Stomach smooth muscle (tissue), 2 donors: Measurements from ENCODE around the gene TMEM248.
"Not testable (repeated sequence)": the region's sequence is repeated elsewhere in the genome, so short reads cannot be mapped to it uniquely, and the experiment has no call there.

Experiments
- H3K27ac ChIP-seq: one replicate; pipeline ENCODE4 v1.7.0; 2013; ENCODE audit warnings: mild to moderate bottlenecking, low read length, inconsistent platforms
- H3K27me3 ChIP-seq, 2 donors: one replicate each; pipeline ENCODE4 v1.7.0; 2013; ENCODE audit warnings: low read length in 2 of 2; ENCODE audit not compliant: insufficient read depth in 2 of 2, control insufficient read depth in 1 of 2
- H3K36me3 ChIP-seq, 2 donors: one replicate each; pipeline ENCODE4 v1.7.0; 2013; ENCODE audit warnings: low read length in 2 of 2; ENCODE audit not compliant: control insufficient read depth in 2 of 2, insufficient read depth in 2 of 2
- H3K4me1 ChIP-seq: one replicate; pipeline ENCODE4 v1.7.0; 2013; ENCODE audit warnings: low read length; ENCODE audit not compliant: control insufficient read depth, insufficient read depth
- H3K4me3 ChIP-seq, 2 donors: one replicate each; pipeline ENCODE4 v1.7.0; 2013; ENCODE audit warnings: low read length in 2 of 2
- H3K9ac ChIP-seq, 2 donors: one replicate each; pipeline ENCODE4 v1.7.0; 2013; ENCODE audit warnings: low read length in 2 of 2, mild to moderate bottlenecking in 1 of 2
- H3K9me3 ChIP-seq, 2 donors: one replicate each; pipeline ENCODE4 v1.7.0; 2013; ENCODE audit warnings: low read length in 2 of 2; ENCODE audit not compliant: control insufficient read depth in 2 of 2
- donor health status: healthy.
- donor health status: Pancreatic carcinoma.

The TMEM248 gene

GRCh38 chr7:66969001-66969400, 48.0 kb downstream of the TMEM248 start:
- not testable (repeated sequence) for H3K9ac ChIP-seq, H3K27me3 ChIP-seq, H3K36me3 ChIP-seq, H3K9me3 ChIP-seq, H3K4me1 ChIP-seq, H3K27ac ChIP-seq, H3K4me3 ChIP-seq

GRCh38 chr7:66970310-66970709, 49.3 kb downstream of the TMEM248 start:
- no peak overlapping the region for H3K4me3 ChIP-seq
- H3K27me3 ChIP-seq: no peaks in the 10 kb centered on the region
- H3K27ac ChIP-seq: no peak overlapping the region
- H3K4me1 ChIP-seq: no peaks in the 10 kb centered on the region
- no peaks in the 10 kb centered on the region for H3K36me3 ChIP-seq
- no peaks in the 10 kb centered on the region for H3K9me3 ChIP-seq
- H3K9ac ChIP-seq: no peak overlapping the region

GRCh38 chr7:66974986-66975590, 54.1 kb downstream of the TMEM248 start:
- Histone ChIP-seq H3K27me3 (no peaks in the 10 kb centered on the region), H3K9ac (no peak overlapping the region), H3K4me3 (no peak overlapping the region)

GRCh38 chr7:66978312-66978711, 57.3 kb downstream of the TMEM248 start:
- not testable (repeated sequence) for H3K36me3 ChIP-seq, H3K9ac ChIP-seq, H3K9me3 ChIP-seq, H3K4me3 ChIP-seq, H3K27me3 ChIP-seq, H3K4me1 ChIP-seq, H3K27ac ChIP-seq

More at GRCh38 chr7:66974986-66975590, 54.1 kb downstream of the TMEM248 start:
- H3K4me1 ChIP-seq: no peaks in the 10 kb centered on the region
- H3K36me3 ChIP-seq: no peaks in the 10 kb centered on the region
- H3K27ac ChIP-seq: no peak overlapping the region
- H3K9me3 ChIP-seq: no peaks in the 10 kb centered on the region

DNA sequence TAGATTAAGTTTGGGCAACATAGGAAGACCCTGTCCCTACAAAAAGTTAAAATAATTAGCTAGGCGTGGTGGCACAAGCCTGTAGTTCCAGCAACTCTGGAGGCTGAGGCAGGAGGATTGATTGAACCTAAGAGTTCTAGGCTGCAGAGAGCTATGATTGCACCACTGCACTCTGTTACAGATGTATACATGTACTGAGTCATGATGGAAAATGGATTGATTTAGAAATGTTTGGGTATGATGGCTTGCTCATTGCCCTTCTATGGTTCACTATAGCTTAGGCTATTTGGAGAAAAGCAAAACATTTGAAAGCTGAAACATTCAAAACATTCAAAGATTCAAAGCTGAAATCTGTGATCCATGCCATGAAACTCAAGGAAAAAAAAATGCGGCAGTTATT, 58.0 kb downstream of the TMEM248 start:
- not testable (repeated sequence) for H3K4me1 ChIP-seq, H3K9me3 ChIP-seq, H3K27ac ChIP-seq, H3K9ac ChIP-seq, H3K4me3 ChIP-seq, H3K36me3 ChIP-seq, H3K27me3 ChIP-seq

DNA sequence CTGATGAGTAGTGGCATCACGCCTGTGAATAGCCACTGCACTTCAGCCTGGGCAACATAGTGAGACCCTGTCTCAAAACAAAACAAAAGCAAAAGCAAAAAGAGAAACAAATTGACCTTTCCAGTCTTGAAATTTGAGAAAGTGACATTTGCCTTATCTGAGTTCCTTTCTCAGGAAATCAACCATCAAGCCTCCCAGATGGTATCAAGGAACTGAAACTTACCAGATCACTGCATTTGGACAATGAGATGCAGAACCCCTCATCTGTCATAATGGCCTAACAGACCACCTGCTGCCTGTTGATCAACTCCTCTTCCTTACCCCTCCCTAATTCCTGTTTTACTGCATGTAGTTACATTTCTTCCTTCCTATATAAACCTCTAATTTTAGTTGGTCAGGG, 59.3 kb downstream of the TMEM248 start:
- H3K36me3 ChIP-seq, H3K9me3 ChIP-seq, H3K27me3 ChIP-seq, H3K4me1 ChIP-seq, H3K27ac ChIP-seq, H3K9ac ChIP-seq, H3K4me3 ChIP-seq: not testable (repeated sequence)

DNA sequence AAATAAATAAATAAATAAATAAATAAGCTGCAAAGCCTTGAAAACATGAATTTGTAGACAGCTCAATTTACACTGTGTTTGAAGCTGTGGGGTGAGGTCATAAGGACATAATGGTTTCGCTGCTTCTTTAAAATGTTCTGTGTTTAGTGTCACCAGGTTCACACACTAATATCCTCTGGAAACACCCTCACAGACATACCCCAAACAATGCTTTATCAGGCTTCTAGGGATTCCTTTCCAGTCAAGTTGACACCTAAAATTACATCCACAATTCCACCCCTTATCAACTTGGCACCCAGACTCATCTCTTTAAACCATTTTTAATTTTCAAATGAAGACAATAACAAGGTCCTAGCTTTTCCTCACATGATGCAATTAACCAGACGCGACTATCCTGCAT, 68.5 kb downstream of the TMEM248 start:
- H3K4me3 ChIP-seq, H3K27ac ChIP-seq, H3K27me3 ChIP-seq, H3K9ac ChIP-seq, H3K4me1 ChIP-seq, H3K9me3 ChIP-seq: not testable (repeated sequence)
- peaks cover 22 to 27% of the 10 kb centered on the region in 2 donors for H3K36me3 ChIP-seq

GRCh38 chr7:66994051-66994450, 73.0 kb downstream of the TMEM248 start:
- peaks cover 10 to 14% of the 10 kb centered on the region in 2 donors for H3K36me3 ChIP-seq
- not testable (repeated sequence) for H3K4me1 ChIP-seq, H3K27me3 ChIP-seq, H3K9me3 ChIP-seq
- peak overlapping the region; percentile 85 to 87 for H3K4me3 ChIP-seq
- H3K9ac ChIP-seq: peak overlapping the region; percentile 97
- peak overlapping the region; percentile 98 for H3K27ac ChIP-seq

DNA sequence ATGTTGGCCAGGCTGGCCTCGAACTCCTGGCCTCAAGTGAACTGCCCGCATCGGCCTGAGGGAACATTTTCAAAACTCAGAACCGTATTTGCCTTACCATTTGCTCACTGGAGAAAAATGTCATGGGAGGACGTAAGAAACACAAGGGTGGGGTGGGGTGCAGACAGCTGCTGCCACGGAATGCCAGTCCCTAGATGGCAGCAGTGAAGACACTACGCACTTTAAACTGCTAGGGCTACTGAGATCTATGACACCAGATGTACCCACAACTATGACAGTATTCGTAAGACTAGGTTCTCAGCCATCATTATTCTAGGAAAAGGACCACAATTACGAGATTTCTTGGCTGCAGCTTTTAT, 73.6 kb downstream of the TMEM248 start:
- peak overlapping the region; percentile 97 for H3K9ac ChIP-seq
- H3K4me3 ChIP-seq: peak overlapping the region; percentile 85 to 87
- peaks cover 9 to 14% of the 10 kb centered on the region in 2 donors for H3K36me3 ChIP-seq
- not testable (repeated sequence) for H3K9me3 ChIP-seq, H3K27me3 ChIP-seq, H3K4me1 ChIP-seq
- H3K27ac ChIP-seq: peak overlapping the region; percentile 98

- Histone ChIP-seq H3K36me3 (peaks cover 9 to 14% of the 10 kb centered on the region in 2 donors), H3K4me3 (peak within 1 kb of the TSS; percentile 85 to 87), H3K9ac (peak within 1 kb of the TSS; percentile 97), H3K27ac (peak within 1 kb of the TSS; percentile 98)
- H3K27me3 ChIP-seq, H3K9me3 ChIP-seq, H3K4me1 ChIP-seq: not testable (repeated sequence)
Observed at GRCh38 chr7:66995050-66995776, 74.2 kb downstream of the TMEM248 start, which contains the start of gene SBDS. SBDS (minus strand) TSS chr7:66995586; CDS start chr7:66995417, 169 bp downstream.

- Histone ChIP-seq H3K27ac (peak within 1 kb of the TSS; percentile 74), H3K9ac (peak within 1 kb of the TSS; percentile 80 to 92), H3K4me3 (peak within 1 kb of the TSS; percentile 85 to 92), H3K36me3 (peaks cover 9 to 14% of the 10 kb centered on the region in 2 donors)
- H3K9me3 ChIP-seq, H3K4me1 ChIP-seq, H3K27me3 ChIP-seq: not testable (repeated sequence)
Observed at GRCh38 chr7:66996444-66997191, 75.6 kb downstream of the TMEM248 start, which contains the start of gene TYW1. TYW1 (plus strand) TSS chr7:66996833; CDS start chr7:66996979, 146 bp downstream.
